Measurements from ENCODE around the gene TTC21A.

- TF ChIP-seq POLR2A (IDR thresholded peaks at IDR 0.05): no peak
- TF ChIP-seq CTCF (IDR thresholded peaks at IDR 0.05): no peak
These were observed 41.6 kb downstream of the TTC21A start for GRCh38 chr3:39149059-39149455.
